ENCODE results near the gene MBD3L2.
"Not testable (repeated sequence)": the region's sequence is repeated elsewhere in the genome, so short reads cannot be mapped to it uniquely, and the experiment has no call there.

The MBD3L2 gene

GRCh38 chr19:7049021-7049420 is at the start of gene MBD3L2:
Gene MBD3L2 (plus strand): TSS chr19:7049321. CDS start chr19:7049374, 53 bp downstream.
- DNase-seq, result not testable (repeated sequence)

GRCh38 chr19:6999933-7000332 is 49.2 kb upstream of the MBD3L2 start:
- no peak for DNase-seq

GRCh38 chr19:7000333-7000732 is 48.8 kb upstream of the MBD3L2 start:
- DNase-seq, result no peak

- no peak for DNase-seq
These were observed 48.3 kb upstream of the MBD3L2 start for GRCh38 chr19:7000816-7001215.

GRCh38 chr19:7004313-7004931 is 44.7 kb upstream of the MBD3L2 start:
- peak; percentile 67 for DNase-seq

- DNase-seq, result no peak
These were observed 42.9 kb upstream of the MBD3L2 start for GRCh38 chr19:7006135-7006704.

- peak; percentile 43 for DNase-seq
These were observed 41.3 kb upstream of the MBD3L2 start for GRCh38 chr19:7007859-7008258.

- no peak for DNase-seq
These were observed 38.2 kb upstream of the MBD3L2 start for GRCh38 chr19:7010722-7011593.

- DNase-seq, result peak; percentile 79
These were observed 35.4 kb upstream of the MBD3L2 start for GRCh38 chr19:7013678-7014077.

GRCh38 chr19:7018828-7019227 is 30.3 kb upstream of the MBD3L2 start:
- no peak for DNase-seq

GRCh38 chr19:7021331-7021730 is 27.8 kb upstream of the MBD3L2 start, which contains the start of gene MBD3L2B:
Gene MBD3L2B (minus strand): TSS chr19:7021431. CDS start chr19:7021397, 34 bp downstream.
- DNase-seq, result not testable (repeated sequence)

GRCh38 chr19:7028790-7029189 is 20.3 kb upstream of the MBD3L2 start:
- not testable (repeated sequence) for DNase-seq

- not testable (repeated sequence) for DNase-seq
These were observed 18.8 kb upstream of the MBD3L2 start, which contains the start of gene MBD3L5 for GRCh38 chr19:7030278-7030677. Gene MBD3L5 (plus strand): TSS chr19:7030578. CDS start chr19:7030612, 34 bp downstream.

GRCh38 chr19:7040079-7040478 is 9.0 kb upstream of the MBD3L2 start, which contains the start of gene MBD3L4:
Gene MBD3L4 (minus strand): TSS chr19:7040179. CDS start chr19:7040144, 35 bp downstream.
- not testable (repeated sequence) for DNase-seq

- DNase-seq, result not testable (repeated sequence)
These were observed 7.6 kb upstream of the MBD3L2 start for GRCh38 chr19:7041563-7041962.

- not testable (repeated sequence) for DNase-seq
These were observed 2.3 kb downstream of the MBD3L2 start for GRCh38 chr19:7051421-7051820.

GRCh38 chr19:7052896-7053295 is 3.8 kb downstream of the MBD3L2 start:
- not testable (repeated sequence) for DNase-seq

- DNase-seq, result not testable (repeated sequence)
These were observed 5.7 kb downstream of the MBD3L2 start for GRCh38 chr19:7054635-7055368.

- not testable (repeated sequence) for DNase-seq
These were observed 6.6 kb downstream of the MBD3L2 start for GRCh38 chr19:7055679-7056078.

GRCh38 chr19:7056371-7056770 is 7.2 kb downstream of the MBD3L2 start:
- DNase-seq, result not testable (repeated sequence)

- DNase-seq, result not testable (repeated sequence)
These were observed 9.5 kb downstream of the MBD3L2 start, which contains the start of gene MBD3L3 for GRCh38 chr19:7058576-7058975. Gene MBD3L3 (minus strand): TSS chr19:7058676. CDS start chr19:7058605, 71 bp downstream.

- DNase-seq, result not testable (repeated sequence)
These were observed 10.9 kb downstream of the MBD3L2 start for GRCh38 chr19:7059977-7060376.
